Hepatic stellate cell (primary cell): ENCODE measurements around the gene ZNF451.

Experiments
- DNase-seq: peaks from one replicate; pipeline ENCODE4 v3.0.0; 2011; ENCODE audit warnings: low spot score

ZNF451 gene

DNA sequence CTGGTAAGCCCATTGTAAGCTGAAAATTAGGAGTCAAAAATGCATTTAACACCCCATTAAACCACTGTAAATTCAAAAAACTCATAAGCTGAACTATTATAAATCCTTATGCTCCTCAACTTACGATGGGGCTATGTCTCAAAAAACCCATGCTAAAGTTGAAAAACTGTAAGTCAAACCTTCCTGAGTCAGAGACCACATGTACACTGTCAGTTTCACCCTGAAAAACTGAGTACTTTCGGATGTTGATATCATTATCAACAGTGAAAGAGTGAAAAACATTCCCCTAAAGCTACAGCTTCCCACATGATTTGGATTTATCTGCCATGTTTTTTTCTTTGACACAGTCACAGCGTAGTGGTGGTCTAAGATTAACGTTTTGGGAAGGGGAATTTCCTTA lies 117.9 kb downstream of the ZNF451 start:
- DNase-seq: no peak

DNA sequence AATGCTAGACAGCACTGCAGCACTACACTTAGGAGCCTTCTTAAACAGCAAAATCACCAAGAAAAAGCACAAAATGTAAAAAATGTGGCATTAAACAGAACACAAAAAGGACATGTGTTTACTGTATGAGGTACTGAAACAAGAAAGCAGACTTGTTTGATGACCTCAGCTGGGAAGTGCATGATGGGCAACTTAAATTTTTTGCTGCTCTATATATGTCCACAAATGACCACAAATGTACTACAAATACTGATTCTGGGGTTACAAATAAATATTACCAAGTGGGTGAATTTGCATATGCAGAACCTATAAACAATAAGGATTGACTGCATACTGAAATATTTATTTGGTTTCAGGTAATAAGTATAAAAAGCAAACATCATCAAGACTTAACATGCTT lies 119.0 kb downstream of the ZNF451 start:
- DNase-seq: no peak

DNA sequence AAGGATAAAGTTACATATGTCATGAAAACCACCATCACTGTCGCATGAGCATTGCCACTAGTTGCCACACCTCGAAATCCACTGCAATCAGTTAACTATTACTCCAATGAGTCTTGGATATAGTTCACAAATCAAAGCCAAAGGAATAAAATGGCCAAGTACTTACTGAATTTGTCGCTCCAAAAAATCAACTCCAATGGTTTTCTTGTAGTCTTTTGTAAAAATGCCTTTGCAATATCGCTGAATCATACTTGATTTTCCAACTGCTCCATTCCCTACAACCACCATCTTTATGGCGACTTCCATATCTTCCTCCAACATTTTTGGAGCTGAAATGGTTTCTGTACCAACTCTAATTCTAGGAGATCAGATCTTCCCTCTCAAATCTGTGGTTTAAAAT lies 120.1 kb downstream of the ZNF451 start:
- no peak for DNase-seq

DNA sequence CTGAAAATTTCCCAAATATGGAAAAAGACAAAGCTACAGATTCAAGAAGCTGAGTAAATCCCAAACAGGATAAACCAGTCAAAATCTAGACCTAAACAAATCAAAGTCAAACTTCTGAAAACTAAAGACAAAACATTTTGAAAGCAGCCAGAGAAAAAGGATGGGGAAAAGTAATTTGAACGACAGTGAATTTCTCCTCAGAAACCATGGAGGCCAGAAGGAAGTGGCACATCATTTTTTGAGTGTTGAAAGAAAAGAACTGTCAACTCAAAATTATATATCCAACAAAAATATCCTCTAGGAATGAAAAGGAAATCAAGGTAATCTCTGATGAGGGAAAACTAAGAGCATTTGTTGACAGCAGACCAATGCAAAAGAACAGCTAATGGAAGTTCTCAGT lies 125.3 kb downstream of the ZNF451 start:
- no peak for DNase-seq

DNA sequence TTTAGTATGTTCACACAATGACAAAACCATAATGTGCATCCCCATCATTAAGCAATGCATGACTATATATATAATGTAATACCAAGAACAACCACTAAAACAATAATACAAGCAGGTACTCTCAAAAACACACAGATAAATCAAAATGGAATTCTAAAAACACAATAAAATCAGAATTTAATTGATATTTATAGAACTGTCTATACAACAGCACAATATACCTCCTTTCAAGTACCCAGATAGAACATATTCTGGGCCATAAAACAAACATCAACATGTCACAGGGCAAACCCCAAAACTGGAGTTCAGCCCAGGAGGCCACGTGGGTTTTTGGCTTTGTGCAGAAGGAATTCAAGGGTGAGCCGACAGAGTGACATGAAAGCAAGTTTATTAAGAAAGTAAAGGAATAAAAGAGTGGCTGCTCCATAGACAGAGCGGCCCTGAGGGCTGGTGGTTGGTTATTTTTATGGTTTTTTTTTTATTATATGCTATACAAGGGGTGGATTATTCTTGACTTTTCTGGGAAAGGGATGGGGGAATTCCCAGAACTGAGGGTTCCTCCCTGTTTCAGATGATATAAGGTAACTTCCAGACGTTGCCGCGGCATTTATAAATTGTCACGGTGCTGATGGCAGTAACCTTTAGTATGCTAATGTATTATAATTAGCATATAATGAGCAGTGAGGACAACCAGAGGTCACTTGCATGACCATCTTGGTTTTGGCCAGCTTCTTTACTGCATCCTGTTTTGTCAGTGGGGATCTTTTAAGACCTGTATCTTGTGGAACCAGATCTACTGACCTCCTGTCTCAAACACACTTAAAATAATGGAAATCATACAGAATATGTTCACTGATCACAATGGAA lies 126.5 kb downstream of the ZNF451 start:
- no peak for DNase-seq

DNA sequence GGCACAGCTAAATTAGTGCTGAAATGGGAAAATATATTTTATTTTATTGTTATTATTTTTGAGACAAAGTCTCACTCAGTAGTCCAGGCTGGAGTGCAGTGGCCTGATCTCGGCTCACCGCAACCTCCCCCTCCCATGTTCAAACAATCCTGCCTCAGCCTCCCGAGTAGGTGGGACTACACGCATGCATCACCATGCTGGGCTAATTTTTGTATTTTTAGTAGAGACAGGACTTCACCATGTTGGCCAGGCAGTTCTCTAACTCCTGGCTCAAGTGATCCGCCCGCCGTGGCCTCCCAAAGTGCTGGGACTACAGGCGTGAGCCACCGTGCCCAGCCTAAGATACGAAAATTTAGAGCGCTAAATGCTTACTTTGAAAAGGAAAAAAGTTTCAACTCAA lies 127.3 kb downstream of the ZNF451 start:
- no peak for DNase-seq
